MM.1S (cell line): ENCODE data around the gene FRY.

Experiments used
- CTCF ChIP-seq: fragments of 300-600 bp; sonication (generic); IDR thresholded peaks from 2 replicates; pipeline ENCODE4 v1.5.1; 2016; ENCODE audit warnings: antibody characterized with exemption, low read length, mixed read lengths
- EZH2 ChIP-seq: fragments of 300-600 bp; sonication (generic); optimal IDR thresholded peaks from 2 replicates; pipeline ENCODE3; 2017; ENCODE audit warnings: low read depth, mild to moderate bottlenecking, antibody characterized with exemption, low read length, mixed read lengths
- EZH2phosphoT487 ChIP-seq: fragments of 300-600 bp; sonication (generic); IDR thresholded peaks from 2 replicates; pipeline ENCODE4 v1.6.1; 2018; ENCODE audit warnings: antibody characterized with exemption, low read length

- no peak for TF ChIP-seq CTCF
- TF ChIP-seq EZH2, result no peak
- no peak for TF ChIP-seq EZH2phosphoT487
Observed at GRCh38 chr13:32098272-32098671, 66.7 kb downstream of the FRY start.
